ENCODE measurements around the gene CYP27C1. TPM values are rescaled to one million over a fixed set of nuclear protein-coding genes. Genes with fewer than 3 reads are reported as not detected.

Gene CYP27C1
- total RNA-seq, 1 experiment from 2014 or later, result not detected

- H3K4me2 ChIP-seq (ENCODE audit: low read length), result no peak overlapping the region
- ChIA-PET CTCF (no interaction called here), POLR2A (no interaction called here), RAD21 (ENCODE audit: low non-redundant PET in 1 of 2, low total read pairs in 2 of 2, uncharacterized antibody in 2 of 2, unreplicated experiment in 2 of 2) (no interaction called here)
- no peaks in the 10 kb centered on the region for H3K79me2 ChIP-seq (ENCODE audit: insufficient read depth, low read length)
- H3K9me3 ChIP-seq (ENCODE audit: control insufficient read depth in 1 of 2, insufficient read depth in 1 of 2, low read depth in 1 of 2, low read length in 2 of 2), result no peaks in the 10 kb centered on the region
- ATAC-seq (no peak), DNase-seq (ENCODE audit: low read depth, low spot score) (no peak)
- TF ChIP-seq ZNF274 (IDR thresholded peaks at IDR 0.05; ENCODE audit: low read depth, low read length) (no peak), EGR1 (IDR thresholded peaks at IDR 0.05; ENCODE audit: low read depth) (no peak), JUND (IDR thresholded peaks at IDR 0.05) (no peak), CEBPB (IDR thresholded peaks at IDR 0.05; ENCODE audit: low read depth) (no peak), ZBTB33 (IDR thresholded peaks at IDR 0.05; ENCODE audit: extremely low read depth, insufficient replicate concordance, low read length) (no peak), REST (IDR thresholded peaks at IDR 0.05; ENCODE audit: low read depth) (no peak), ELF1 (IDR thresholded peaks at IDR 0.05; ENCODE audit: borderline replicate concordance, low read depth) (no peak), ZFX (IDR thresholded peaks at IDR 0.05) (no peak), YY1 (IDR thresholded peaks at IDR 0.05; ENCODE audit: extremely low read depth, insufficient replicate concordance, low read depth, low read length) (no peak), POLR2AphosphoS5 (IDR thresholded peaks at IDR 0.05; ENCODE audit: low read depth, low read length) (no peak), CBX3 (IDR thresholded peaks at IDR 0.05; ENCODE audit: low read depth) (no peak)
- no peaks in the 10 kb centered on the region for H4K20me1 ChIP-seq (ENCODE audit: insufficient read depth)
- no peaks in the 10 kb centered on the region for H3K27me3 ChIP-seq (ENCODE audit: insufficient read depth, low read length)
- H3K9ac ChIP-seq (ENCODE audit: low read length), result no peak overlapping the region
- intact Hi-C loops (cut with micrococcal nuclease), result no loop called here
- no peaks in the 10 kb centered on the region for H3K36me3 ChIP-seq (ENCODE audit: control insufficient read depth in 1 of 2, insufficient read depth in 2 of 2, low read length in 2 of 2)
- no peak overlapping the region for H3K27ac ChIP-seq (ENCODE audit: low read depth, low read length)
- no peaks in the 10 kb centered on the region for H3K9me2 ChIP-seq (ENCODE audit: insufficient read depth)
- no peak overlapping the region for H3K4me3 ChIP-seq (replicated peaks in 1 of 2; ENCODE audit: low read depth in 1 of 2, low read length in 2 of 2)
- H3K4me1 ChIP-seq (ENCODE audit: control insufficient read depth in 1 of 2, insufficient read depth in 2 of 2, low read length in 2 of 2), result peaks cover 0 to 11% of the 10 kb centered on the region in 2 experiments; a peak in 1 of 4 replicates
- BruUV-seq (replicated peaks), result no TSS peak
- H2AFZ ChIP-seq (ENCODE audit: low read depth, low read length, poor library complexity, severe bottlenecking), result no peak overlapping the region
Measured at GRCh38 chr2:127219171-127220070, 678 bp downstream of the CYP27C1 start.
